MM.1S (cell line): ENCODE data around the gene BRD3OS.

Source experiments
- EZH2 ChIP-seq: fragments of 300-600 bp; sonication (generic); optimal IDR thresholded peaks from 2 replicates; pipeline ENCODE3; 2017; ENCODE audit warnings: low read depth, mild to moderate bottlenecking, antibody characterized with exemption, low read length, mixed read lengths
- EZH2phosphoT487 ChIP-seq: fragments of 300-600 bp; sonication (generic); IDR thresholded peaks from 2 replicates; pipeline ENCODE4 v1.6.1; 2018; ENCODE audit warnings: antibody characterized with exemption, low read length
- TF ChIP-seq, protein P1 (sequence below): fragments of 300-600 bp; sonication (generic); IDR thresholded peaks from 2 replicates; pipeline ENCODE4 v1.5.1; 2016; ENCODE audit warnings: antibody characterized with exemption, low read length, mixed read lengths

DNA sequence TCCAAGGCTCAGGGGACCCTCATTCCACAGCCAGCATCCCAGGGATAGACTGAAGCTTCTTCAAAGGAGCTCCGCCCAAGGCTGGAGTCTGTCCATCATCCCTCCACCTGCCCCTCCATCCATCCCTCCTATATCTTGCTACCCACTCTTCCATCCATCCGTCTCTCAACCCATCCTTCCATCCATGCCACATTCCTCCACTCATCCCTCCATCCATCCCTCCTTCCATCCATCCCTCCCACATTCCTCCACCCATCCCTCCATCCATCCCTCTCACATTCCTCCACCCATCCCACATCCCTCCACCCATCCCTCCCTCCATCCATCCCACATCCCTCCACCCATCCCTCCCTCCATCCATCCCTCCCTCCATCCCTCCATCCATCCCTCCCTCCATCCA lies 27.7 kb upstream of the BRD3OS start:
- TF ChIP-seq, protein P1, sequence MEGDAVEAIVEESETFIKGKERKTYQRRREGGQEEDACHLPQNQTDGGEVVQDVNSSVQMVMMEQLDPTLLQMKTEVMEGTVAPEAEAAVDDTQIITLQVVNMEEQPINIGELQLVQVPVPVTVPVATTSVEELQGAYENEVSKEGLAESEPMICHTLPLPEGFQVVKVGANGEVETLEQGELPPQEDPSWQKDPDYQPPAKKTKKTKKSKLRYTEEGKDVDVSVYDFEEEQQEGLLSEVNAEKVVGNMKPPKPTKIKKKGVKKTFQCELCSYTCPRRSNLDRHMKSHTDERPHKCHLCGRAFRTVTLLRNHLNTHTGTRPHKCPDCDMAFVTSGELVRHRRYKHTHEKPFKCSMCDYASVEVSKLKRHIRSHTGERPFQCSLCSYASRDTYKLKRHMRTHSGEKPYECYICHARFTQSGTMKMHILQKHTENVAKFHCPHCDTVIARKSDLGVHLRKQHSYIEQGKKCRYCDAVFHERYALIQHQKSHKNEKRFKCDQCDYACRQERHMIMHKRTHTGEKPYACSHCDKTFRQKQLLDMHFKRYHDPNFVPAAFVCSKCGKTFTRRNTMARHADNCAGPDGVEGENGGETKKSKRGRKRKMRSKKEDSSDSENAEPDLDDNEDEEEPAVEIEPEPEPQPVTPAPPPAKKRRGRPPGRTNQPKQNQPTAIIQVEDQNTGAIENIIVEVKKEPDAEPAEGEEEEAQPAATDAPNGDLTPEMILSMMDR = no peak
- TF ChIP-seq EZH2 (no peak), EZH2phosphoT487 (no peak)
